Measurements from ENCODE around the gene SRRM2.

SRRM2 gene

DNA sequence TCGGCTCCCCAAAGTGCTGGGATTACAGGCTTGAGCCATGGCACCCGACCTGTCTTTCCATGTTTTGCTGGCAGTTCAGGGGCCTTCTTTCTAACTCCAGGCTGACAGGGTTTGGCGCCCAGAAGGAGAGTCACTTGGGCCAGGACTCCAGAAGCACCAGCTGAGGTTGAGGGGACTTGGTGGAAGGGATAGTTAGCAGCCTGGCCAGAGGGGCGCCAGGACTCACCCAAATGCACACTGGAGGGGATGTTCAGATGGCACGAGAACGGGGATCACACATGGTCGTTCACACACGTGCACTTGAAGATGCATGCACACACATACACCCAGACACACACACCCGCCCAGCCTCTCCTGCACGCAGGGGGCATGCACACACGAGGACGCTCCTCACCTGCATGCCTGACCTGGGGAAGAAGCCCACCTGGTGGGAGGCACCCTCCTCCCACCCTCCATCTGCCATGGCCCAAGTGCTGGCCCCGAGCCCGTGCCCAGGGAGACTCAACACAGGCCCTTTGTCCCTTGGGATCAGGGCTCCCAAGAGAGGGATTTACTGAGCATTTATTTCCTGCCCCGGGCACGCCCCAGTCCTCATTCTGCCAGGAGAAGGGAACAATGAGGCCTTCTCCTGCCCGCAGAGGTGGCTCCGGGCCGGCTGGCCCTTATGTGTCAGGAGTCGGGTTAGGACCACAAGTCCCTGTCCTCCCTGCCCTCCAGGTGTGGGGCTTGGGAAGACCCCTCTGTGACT, 62.3 kb downstream of the SRRM2 start:
- no peak for DNase-seq (ENCODE audit: low read depth)
- no peak overlapping the region for H3K4me3 ChIP-seq (ENCODE audit: low read depth, low read length)

DNA sequence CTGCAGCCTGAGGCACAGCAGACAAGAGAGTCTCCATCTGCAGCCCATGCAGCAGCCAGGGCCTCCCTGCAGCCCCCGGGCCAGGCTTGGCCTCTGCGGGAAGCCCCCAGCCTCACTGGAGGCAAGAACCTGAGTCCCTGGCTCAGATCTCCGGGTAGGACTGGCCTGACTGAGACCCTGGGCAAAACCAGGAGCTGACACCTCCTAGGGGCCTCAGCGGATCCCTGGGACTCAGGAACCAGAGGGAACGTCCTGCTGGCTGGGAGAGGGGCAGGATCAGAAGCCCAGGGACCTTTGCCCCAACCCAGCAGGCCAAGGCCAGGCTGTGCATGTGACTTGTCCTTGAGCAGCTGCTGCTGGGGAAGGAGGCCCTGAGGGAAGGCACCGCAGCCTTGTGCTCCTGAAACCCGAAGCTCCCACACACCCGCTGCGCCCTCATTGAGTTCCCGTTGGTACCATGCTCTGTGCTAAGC, 62.9 kb downstream of the SRRM2 start:
- DNase-seq (ENCODE audit: low read depth) = no peak
- H3K4me3 ChIP-seq (ENCODE audit: low read depth, low read length) = no peak overlapping the region

DNA sequence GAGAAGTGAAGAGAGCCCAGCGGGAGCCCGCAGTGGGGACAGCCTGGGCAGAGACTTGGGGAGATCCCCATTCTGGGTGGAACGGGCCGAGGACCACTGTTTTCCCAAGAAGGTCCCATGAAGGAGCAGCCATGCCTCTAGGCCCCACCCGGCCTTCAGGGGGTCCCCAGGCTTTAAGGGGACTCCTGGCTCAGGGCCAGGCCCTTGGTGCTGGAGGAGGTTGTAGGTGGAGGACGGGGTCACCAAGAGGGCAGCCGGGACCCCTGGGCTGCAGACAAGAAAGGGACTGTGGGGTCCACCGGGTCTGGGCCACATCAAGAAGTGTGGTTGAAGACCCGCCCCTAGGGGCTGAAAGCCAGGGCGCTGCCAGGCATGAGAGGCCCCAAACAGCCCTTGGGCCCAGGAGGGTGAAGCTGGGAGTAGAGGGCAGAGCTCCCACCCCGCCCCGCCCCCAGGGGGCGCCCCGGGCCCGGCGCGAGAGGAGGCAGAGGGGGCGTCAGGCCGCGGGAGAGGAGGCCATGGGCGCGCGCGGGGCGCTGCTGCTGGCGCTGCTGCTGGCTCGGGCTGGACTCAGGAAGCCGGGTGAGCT, 64.4 kb downstream of the SRRM2 start, which contains the start of gene PRSS21:
PRSS21 (plus strand) TSS at position 487 of the 589 bp plus-strand sequence; CDS start at position 519, 32 bp downstream.
- DNase-seq (ENCODE audit: low read depth) = no peak

DNA sequence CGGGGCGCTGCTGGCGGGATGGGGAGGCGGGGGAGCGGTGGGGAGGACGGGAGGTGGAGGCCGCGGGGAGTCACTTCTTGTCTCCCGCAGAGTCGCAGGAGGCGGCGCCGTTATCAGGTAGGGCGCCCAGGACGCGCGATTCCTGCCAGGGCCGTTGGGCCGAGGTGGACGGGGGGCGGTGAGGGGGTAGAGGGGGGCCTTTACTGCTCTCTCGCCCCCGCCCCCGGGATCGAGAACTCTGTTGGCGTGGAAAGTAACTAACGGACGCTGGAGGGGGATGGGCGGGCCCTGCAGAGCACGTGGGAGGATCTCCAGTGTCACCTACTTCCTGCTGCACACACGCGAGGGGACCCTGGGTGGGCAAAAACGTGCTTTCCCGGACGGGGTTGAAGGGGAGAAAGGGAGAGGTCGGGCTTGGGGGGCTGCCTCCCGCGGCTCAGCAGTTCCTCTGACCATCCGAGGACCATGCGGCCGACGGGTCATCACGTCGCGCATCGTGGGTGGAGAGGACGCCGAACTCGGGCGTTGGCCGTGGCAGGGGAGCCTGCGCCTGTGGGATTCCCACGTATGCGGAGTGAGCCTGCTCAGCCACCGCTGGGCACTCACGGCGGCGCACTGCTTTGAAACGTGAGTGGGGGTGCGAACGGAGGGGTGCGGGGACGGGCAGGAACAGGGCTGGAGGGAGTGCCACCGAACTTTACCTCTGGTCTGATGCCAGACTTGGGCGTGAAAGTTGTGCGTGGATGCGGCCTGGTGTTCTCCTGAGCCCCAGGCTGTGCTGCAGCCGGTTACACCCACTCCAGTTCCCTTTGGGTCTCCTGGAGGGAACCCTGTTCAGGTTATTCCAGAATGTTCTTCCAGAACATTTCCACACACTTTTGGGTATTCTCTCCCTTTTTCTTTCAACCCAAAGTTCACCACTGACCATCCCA, 65.2 kb downstream of the SRRM2 start:
- DNase-seq (ENCODE audit: low read depth) = no peak
- H3K4me3 ChIP-seq (ENCODE audit: low read depth, low read length) = no peak overlapping the region

More for the DNA sequence above, 64.4 kb downstream of the SRRM2 start, which contains the start of gene PRSS21:
- H3K4me3 ChIP-seq (ENCODE audit: low read depth, low read length) = no peak within 1 kb of the TSS

DNA sequence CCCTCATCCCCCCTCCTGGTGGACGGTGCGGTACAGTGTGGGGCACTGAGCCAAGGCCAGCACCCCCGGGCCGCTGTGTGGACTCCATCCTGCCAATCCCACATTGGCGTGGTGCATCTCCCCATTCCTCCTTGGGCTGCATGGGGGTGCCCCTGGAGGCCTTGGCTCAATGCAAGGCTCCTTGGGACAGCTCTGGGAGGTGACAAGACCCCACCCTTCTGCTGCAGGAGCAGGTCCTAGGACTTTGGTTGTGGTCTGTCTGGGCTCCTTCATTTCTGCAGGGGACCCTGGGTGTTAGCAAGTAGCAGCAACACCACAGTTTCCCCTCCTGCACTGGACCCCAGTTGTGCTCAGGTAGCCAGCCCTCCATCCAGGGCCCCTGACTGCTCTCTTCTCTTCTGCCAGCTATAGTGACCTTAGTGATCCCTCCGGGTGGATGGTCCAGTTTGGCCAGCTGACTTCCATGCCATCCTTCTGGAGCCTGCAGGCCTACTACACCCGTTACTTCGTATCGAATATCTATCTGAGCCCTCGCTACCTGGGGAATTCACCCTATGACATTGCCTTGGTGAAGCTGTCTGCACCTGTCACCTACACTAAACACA, 65.9 kb downstream of the SRRM2 start:
- H3K4me3 ChIP-seq (ENCODE audit: low read depth, low read length) = no peak overlapping the region
- no peak for DNase-seq (ENCODE audit: low read depth)

DNA sequence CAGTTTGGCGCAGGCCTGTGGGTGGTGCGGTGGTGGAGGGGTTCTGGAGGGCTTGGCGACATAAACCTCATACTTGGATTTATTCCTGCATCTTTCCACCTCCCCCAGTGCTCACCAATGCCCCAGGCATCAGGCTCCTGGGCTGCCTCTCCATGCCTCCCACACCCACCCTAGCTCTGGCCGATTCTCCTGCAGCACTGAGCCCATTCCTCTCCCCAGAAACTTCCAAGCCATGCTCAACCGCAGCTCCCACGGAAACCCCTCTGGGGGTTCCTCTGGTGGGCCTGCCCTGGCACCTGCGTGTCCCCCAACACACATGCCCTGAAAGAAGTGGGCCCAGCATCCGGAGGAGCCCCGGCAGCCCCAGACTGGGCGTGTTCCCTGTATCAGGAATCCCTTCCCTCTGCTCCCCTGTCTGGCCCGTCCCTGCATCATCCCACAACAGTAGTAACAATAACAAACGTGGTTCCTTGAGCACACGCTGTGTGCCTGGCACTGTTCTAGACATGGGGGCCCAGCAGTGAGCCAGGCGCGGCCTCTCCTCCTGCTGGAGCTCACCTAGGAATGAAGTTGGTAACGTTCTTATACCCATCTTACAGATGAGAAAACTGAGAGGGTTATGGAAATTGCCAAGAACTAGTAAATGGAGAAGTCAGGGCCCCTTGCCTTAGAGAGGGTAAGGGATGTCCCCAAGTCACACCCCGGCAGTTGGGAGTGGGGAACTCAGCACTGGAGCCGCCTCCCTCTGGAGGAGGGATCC, 66.9 kb downstream of the SRRM2 start:
- H3K4me3 ChIP-seq (ENCODE audit: low read depth, low read length) = no peak overlapping the region
- DNase-seq (ENCODE audit: low read depth) = no peak

DNA sequence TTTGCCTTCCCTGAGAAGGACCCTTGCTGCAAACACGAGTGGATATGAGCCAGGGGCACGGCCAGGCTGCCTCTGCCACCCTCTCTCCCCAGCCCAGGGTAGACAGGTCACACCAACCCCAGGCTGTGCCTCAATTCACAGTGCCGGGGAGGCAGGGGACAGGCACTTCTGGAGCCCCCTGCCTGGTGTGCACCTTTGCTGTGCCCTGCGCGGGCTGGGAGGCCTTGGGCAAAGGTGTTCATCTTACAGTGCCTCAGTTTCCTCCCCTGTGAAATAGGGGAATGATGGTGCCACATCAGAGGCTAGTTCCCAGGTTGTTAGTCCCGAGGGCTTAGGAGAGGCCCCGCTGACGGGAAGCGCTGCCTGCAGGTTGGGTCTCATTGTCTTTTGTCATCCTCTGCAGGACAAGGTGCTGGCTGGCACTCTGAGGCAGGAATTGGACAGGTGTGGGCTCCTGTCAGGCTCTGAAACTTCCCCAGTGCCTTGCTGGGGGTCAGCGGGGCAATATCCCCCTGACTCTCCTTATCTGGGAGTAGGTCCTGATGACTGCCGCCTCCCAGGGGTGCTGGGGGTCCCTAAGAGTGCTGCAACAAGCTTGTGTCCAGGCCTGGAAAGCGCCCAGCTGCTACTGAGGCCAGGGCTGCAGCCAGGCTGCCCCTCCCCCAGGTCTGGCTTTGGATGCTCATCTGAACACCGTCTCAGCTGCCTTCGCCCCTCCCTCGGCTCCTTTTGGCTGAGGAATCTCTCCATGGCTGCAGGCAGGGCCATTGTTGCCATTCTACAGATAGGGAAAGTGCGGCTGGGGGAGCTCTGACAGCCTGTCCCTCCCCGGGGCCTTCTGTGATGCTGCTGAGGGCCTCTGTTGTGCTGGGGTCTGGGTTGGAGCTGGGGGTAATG, 67.7 kb downstream of the SRRM2 start:
- DNase-seq (ENCODE audit: low read depth) = no peak

More for the DNA sequence above, 67.7 kb downstream of the SRRM2 start:
- H3K4me3 ChIP-seq (ENCODE audit: low read depth, low read length) = no peak overlapping the region
